ENCODE measurements around the gene KCNK15. TPM values are rescaled to one million over a fixed set of nuclear protein-coding genes. Genes with fewer than 3 reads are reported as not detected.

The KCNK15 gene
- total RNA-seq, 1 experiment from 2014 or later = not detected

GRCh38 chr20:44788706-44789456 is 43.2 kb downstream of the KCNK15 start:
- DNase-seq (ENCODE audit: low read depth) = no peak

DNA sequence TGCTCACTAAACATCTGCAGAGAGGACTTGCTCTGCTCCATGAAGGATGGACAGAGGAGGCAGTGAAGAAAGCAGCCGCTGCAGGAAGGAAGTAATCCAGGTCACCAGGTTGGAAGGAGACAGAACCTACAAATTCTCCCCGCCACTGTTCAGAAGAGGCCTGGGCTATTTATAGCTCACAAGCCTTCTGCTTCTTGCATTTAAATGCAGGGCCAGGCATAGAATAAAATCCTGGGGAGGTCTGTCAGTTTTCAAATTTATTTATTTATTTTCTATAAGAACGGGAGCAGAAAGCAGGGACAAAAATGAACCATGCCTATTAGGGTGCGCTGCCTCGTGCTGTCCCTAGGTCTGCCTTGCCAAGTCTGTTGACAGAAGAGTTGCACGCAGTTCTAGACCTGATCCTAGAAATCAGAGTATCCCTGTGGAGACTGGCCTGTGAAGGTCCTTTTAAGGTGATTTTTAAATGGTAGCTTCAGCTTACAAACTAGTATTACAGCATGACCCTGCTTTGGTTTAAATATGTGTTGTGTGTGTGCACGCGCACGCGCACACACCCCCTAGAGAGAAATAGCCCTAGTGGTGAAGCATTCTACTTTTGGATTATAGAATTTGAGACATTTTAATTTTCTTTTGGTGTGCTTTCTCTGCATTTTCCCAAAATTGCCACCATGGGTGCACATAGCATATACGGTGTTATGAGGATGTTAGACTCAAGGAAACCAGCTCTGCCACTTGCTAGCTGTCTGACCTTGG is 45.2 kb downstream of the KCNK15 start:
- no peak for DNase-seq (ENCODE audit: low read depth)

DNA sequence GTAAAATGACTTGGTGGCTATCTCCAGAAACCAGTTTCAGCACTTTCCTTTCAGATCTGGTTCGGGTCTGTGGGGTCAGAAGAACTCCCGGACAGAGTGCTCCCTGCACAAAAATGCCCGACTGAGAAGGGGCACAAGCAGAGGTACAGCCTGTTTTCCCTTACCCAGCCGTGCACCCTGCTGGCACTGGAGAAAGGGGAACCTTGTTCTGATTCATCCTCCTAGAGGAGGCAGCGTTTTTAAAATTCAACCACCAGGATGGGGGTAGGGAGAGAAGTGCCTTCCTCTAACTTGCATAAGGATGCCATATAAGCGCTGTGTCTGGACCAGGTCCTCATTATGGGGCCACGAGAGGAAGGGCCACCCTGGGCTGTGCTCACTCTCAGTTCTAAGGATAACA is 47.1 kb downstream of the KCNK15 start:
- DNase-seq (ENCODE audit: low read depth) = no peak

- DNase-seq (ENCODE audit: low read depth) = no peak
Measured at GRCh38 chr20:44795836-44796235, 50.2 kb downstream of the KCNK15 start.

DNA sequence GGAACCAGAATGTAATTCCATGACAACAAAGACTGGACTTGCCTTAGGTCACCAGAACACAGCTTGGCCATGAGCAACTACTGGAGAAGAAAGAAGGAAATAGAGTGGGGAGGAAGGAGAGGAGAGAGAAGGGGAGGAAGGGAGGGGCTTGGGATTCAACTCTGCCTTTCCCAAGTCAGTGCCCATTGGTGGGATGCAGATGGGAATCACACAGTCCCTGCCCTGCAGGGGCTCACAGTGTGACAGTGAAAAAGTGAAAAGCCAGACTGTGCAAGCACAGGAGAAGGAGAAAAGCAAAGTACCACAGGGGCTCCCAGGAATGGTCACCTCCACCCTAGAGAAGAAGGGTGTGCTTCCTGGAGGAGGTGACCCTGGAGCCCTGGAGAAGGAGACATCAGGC is 50.6 kb downstream of the KCNK15 start:
- DNase-seq (ENCODE audit: low read depth) = no peak

GRCh38 chr20:44796758-44797457 is 51.2 kb downstream of the KCNK15 start:
- no peak for DNase-seq (ENCODE audit: low read depth)

DNA sequence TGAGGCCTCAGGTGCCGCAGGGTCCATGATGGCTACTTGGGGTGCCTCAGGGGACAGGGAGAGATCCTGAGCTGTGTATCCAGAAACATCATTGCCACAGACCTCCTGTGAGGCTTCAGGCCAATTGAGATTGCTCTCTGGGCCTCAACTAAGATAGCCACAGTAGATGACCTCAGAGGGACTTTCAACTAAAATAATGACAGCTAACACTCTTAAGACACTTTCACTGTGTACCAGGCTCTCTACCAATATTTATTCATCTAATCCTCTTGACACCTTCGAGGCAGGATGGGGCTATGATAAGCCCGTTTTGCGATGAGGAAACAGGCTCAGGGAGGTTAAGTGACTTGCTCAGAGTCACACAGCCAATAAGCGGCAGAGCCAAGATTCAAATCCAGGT is 54.0 kb downstream of the KCNK15 start:
- DNase-seq (ENCODE audit: low read depth) = no peak

DNA sequence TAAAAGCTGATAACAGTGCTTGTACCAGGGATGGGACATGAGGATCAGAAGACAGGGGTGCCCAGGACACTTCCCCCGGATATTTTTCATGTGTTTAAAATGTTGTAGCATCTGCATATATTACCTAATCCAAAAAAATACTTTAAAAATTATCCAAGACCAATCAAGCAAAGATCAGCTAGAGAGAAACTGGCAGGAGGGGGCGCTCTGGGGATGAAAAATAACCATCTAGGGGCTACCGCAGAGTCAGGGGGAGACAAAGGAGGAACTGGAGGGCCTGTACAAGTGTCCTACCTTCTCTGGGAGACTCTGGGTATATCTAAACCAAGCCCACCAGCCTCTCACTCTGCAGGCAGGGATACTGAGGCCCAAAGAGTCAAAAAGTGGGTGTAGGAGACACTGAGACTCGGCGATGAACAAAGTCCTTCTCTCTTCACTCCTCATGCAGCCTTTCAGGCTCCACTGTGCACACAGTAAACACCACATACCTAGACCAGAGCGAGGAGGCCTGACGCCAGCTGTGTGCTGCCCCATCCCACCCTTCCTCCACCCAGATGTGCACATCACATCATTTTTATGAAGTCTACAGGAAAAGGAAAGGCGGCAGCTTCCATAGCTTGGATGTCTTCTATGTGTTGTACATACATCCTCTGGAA is 54.9 kb downstream of the KCNK15 start:
- no peak for DNase-seq (ENCODE audit: low read depth)

Other genes with a start within 250 kb of the KCNK15 start
- 60.1 and 70.8 TPM in 2 replicates for gene SERINC3, start 223.8 kb upstream of the KCNK15 start, total RNA-seq (2014; rRNA removed)
- 9.8 and 11.1 TPM in 2 replicates for gene PKIG, start 163.3 kb upstream of the KCNK15 start, total RNA-seq (2014; rRNA removed)
- 4.1 and 4.2 TPM in 2 replicates for gene ADA, start 94.2 kb upstream of the KCNK15 start, total RNA-seq (2014; rRNA removed)
- gene CCN5, start 30.5 kb upstream of the KCNK15 start, total RNA-seq (2014; rRNA removed) = not detected in 2 replicates
- not detected in 2 replicates for gene RIMS4, start 64.7 kb downstream of the KCNK15 start, total RNA-seq (2014; rRNA removed)
- gene YWHAB, start 139.8 kb downstream of the KCNK15 start, total RNA-seq (2014; rRNA removed) = 82.3 and 95.3 TPM in 2 replicates
- gene PABPC1L, start 164.2 kb downstream of the KCNK15 start, total RNA-seq (2014; rRNA removed) = 7.4 and 11.1 TPM in 2 replicates
- gene TOMM34, start 214.5 kb downstream of the KCNK15 start, total RNA-seq (2014; rRNA removed) = 59.3 and 61.7 TPM in 2 replicates
- 18.2 and 22.3 TPM in 2 replicates for gene STK4, start 220.6 kb downstream of the KCNK15 start, total RNA-seq (2014; rRNA removed)

Data from LHCN-M2 (cell line).